ENCODE results near the gene BBS12.

BBS12 gene

DNA sequence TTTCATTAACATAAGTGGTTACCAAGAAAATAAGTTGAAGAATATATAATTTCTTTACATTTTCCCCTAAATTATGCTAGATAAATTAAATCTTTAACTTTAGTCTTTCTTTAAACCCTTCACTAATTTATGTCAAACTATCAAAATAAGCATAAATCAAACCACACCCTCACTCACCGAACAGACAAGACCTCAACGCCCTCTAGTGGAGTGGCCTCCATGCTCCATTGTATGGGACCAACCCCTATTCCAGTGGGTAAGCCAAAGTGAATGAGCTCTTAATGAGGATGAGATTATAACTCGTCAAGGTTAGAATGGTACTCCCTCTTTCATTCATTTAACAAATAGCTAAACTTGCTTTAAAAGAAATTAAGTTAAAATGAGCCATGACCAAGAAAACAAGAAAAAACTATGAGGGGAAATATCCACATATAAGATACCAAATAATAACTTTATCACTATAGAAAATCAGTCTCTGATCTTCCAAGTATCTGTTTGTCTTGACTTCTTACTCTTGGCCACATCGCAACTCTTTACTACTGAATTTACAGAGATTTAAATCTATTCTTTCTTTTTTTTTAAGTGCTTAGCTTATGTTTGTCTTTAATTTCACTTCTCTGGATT lies 15.6 kb upstream of the BBS12 start:
- DNase-seq, result peak; percentile 68 to 70

DNA sequence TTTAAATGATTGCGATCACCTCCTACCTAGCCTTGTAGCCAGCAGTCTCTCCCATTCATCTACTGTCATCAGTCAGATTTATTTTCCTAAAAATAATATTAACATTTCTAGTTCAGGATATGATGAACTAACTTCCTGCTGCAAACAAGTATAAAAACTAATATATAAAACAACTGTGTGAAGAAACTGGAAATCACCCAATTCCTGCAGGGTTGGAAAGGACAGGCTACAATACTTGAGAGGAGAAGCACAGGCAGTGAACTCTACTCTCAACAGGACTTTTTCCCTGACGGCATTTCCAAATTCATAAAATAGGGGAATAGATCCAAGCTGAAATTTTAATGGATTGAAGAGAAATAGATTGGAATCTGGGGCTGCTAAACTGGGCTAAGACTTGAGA lies 14.2 kb upstream of the BBS12 start:
- DNase-seq, result no peak

DNA sequence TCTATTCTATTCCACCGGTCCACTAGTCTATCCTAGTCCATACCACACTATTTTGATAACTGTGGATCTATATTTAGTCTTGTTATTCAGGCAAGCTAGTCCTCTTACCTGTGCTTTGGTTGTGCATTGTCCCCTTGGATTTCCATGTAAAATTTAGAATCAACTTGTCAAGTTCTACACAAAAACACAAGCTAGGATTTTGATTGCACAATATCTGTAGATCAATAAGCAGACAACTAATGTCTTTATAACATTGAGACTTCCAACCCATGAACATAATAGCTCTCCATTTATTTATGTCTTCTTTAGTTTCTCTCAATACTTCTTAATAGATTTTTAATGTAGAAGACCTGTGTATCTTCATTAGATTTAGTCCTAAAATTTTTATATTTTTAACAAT lies 10.2 kb upstream of the BBS12 start:
- DNase-seq, result no peak

DNA sequence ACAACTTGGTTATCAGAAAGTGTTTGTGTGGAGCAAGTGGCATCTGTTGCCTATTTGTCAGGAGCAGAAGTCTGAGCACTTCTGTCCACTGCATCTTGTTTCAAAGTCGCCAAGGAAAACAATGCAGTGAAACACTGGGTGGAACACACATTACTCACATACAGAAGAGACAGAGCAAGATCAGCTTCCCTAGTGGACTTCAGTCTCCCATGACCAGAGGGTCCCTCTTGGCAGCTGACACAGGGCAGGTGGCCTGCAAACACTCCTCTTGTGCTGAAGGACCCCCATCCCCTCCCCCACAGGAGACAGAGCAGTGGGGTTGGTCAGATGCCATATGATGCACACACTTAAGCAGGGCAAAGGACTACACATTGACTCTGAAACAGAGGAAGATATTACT lies 3.6 kb upstream of the BBS12 start:
- no peak for DNase-seq

DNA sequence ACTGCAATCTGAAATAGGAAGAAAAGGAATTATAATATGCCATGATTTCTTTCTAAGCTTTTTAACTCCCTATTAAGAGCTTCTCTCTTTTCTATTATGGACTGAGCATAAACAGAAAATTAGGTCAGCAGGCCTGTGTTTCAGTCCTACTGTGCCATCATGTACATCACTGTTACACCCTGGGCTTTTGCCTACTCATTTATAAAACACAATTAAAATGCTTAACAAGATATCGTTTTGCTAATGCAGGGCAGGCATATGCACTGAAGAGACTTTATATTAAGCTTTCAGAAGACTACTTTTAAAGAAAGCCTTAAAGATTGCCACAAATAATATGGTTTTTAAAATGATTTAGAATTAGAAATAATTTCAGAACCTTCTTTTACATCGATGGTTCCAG lies 828 bp upstream of the BBS12 start:
- DNase-seq, result no peak

DNA sequence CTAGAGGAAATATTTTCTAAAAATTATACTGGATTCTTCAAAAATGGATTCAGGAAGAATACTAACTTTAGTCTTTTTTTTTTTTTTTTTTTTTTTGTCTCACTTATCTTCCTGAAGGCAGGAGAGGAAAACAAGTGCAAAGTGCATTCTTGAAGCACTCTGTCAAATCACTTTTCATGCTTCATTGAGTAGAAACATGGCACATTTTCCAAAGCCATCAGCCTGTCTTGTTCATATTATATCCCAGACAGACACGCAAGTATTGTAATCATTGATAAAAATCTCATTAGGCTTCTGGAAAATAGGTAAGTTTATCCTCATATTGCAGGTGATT lies 1.2 kb downstream of the BBS12 start:
- no peak for DNase-seq

DNA sequence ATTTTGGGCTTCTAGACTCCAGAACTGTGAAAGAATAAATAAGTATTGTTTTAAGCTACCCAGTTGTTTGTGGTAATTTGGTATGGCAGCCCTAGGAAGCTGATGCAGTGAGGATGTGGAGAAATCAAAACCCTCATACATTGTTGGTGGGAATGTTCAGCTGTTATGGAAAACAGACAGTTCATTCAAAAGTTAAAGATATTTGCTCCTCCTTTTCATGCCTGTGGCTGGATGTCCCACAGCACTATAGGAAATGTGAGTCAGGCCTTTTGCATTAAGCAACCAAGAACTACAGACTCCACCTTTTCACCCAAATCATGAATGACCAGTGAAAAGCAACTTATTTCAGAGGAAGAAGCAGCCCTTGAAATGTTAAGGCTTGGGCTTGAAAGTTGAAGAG lies 6.7 kb downstream of the BBS12 start:
- DNase-seq, result no peak

DNA sequence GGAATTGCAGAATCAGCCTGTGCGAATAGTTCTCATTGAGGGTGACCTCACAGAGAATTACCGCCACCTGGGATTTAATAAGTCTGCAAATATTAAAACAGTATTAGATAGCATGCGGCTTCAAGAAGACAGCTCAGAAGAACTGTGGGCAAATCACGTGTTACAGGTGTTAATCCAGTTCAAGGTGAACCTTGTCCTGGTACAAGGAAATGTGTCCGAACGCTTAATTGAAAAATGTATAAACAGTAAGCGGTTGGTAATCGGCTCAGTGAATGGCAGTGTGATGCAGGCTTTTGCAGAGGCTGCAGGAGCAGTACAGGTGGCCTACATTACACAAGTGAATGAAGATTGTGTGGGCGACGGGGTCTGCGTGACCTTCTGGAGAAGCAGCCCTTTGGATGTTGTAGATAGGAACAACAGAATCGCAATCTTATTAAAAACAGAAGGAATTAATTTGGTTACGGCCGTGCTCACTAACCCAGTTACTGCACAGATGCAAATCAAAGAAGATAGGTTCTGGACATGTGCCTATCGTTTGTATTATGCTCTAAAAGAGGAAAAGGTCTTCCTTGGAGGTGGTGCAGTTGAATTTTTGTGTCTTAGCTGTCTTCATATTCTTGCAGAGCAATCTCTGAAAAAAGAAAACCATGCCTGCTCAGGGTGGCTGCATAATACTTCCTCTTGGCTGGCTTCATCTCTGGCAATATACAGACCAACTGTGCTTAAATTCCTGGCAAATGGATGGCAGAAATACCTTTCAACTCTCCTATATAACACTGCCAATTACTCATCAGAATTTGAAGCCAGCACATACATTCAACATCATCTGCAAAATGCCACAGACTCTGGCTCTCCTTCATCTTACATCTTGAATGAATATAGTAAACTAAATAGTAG lies 10.7 kb downstream of the BBS12 start:
- DNase-seq, result no peak

DNA sequence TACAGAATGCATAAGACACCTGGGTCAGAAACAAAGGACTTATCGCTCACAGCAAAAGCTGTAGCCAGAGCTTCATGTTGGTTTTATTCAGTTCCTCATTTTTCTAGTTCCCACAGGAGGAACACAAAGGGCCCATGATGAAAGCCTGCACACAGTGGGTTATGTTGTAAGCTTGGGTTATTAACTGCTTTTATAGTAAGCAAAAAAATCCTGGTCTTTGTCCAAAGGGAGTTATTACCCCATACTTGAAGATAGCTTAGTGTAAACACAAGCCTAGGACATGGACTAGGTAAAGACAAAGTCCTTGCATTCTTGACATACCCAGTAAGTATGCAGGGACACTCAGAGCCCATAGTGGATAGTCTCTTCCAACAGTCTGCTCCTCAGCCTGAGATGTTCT lies 11.7 kb downstream of the BBS12 start:
- DNase-seq, result no peak

DNA sequence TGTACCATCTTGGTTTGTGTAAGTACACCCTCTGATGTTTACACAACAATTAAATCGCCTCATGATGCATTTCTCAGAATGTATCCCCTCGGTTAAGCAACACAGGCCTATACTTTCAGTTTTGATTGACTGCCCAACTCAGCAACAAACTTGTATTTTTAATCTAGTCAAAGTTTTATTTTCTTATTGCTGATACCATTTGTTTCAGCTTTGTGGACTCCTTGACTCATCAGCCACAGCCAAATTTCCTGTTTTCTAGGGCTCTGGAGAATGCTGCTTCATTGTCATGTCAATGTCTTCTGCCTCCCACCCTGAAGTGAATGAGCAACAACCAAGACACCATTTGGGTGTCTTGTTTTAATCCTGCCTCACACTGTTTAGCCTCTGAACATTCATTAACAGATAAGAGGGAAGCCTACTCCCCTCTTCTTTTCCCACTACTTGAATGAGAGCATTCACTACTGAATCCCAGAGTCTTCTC lies 14.0 kb downstream of the BBS12 start:
- DNase-seq, result no peak

DNA sequence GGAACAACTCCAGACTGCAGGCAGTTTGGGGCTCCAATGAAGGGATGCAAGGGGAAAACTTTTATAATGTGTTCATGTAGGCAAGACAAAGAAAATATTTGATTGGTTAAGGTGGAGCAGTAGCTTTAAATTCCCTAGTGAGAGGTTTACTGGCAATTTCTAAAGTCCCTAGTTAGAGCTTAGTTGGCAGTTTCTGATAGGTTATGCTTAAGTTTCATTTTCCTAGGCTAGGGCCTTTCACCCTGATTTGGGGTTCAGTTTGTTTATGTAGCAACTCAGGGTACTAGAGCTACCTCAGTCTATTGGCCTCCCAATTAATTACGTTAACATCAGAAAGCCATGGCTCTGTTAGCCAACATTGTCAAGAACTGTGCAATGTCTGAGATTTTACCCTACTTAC lies 14.6 kb downstream of the BBS12 start:
- no peak for DNase-seq

DNA sequence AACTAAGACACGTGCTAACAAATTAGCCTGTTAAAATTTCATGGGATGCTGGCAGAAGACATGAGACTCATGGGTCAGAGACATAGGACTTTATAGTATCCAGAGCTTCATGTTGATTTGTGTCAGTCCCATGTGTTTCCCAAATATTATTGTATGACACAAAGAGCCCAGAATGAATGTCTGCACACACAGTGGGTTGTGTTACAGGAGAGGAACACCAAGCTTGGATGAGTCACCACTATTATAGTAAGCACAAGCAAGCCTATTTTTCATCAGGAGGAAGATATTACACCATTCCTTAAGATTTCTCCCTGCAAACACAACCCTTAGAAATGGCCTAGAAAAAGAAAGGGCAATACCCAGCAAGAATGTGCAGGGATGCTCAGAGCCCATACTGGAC lies 15.4 kb downstream of the BBS12 start:
- no peak for DNase-seq

DNA sequence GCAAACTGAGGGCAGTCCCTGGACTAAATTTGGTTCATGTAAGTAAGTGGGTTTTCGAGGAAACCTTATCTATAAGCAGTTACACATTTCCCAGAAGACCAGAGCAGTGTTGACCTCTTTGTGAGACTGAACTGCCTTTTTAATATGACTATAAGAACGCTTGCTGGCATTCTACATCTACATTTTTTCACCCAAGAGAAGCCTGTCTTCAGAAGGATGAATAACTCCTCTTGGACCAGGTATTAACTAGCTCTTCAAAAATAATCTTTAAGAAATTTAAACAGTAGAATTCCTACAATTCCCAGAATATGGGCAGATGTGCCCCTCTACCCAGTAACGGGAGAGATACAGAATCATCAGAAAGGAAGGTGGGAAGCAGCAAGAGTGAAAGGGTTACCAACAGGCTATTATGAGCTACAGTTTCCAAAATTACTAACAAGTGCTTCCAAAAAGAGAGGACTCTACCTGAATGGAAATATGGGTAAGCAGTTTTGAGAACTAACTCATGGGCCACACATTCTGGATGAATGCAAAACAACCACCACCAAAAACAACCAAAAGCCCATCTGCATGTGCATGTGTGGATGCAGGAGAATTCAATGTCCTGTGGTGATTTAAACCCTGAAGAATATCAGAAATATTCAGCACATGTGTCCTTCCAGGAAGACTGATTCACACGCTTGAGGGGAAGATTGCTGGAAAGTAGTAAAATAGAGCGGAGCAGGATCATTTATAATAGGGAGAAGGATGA lies 17.4 kb downstream of the BBS12 start:
- DNase-seq, result no peak

DNA sequence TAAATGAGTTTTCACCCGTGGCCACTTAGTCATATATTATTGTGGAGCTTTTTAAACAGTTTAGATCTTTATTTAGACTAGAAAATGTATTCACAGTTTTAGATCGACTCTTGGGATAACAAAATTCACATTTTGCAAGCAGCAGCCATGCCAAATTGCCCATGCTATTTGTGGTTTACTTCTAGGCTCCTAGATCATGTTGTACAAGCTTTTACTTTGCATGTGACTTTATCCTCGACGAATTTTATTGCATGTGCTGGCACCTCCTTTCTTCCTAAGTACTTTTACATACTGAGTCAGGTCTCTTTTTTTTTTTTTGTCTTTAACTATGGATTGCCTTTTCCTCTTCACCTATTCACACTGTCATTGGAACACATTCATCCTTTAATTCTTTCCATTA lies 23.2 kb downstream of the BBS12 start:
- no peak for DNase-seq

DNA sequence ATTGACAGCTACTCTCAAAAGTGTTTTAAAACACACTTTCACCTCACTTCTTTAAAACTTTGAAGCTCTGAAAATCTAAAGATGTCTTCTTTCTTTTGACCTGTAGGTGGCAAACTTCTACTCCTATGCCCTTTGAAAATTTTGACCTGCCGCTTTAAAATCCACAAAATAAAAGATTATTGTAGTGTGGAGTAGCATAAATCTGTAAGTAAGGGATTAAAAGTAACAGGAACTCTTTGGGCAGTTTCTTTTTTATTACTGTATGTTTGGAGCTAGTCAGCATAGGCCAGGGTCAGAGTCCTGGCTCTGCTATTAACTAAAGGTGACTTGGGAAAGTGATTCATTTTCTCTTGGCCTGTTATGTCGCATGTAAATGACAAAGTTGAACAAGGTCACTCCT lies 25.5 kb downstream of the BBS12 start:
- no peak for DNase-seq

DNA sequence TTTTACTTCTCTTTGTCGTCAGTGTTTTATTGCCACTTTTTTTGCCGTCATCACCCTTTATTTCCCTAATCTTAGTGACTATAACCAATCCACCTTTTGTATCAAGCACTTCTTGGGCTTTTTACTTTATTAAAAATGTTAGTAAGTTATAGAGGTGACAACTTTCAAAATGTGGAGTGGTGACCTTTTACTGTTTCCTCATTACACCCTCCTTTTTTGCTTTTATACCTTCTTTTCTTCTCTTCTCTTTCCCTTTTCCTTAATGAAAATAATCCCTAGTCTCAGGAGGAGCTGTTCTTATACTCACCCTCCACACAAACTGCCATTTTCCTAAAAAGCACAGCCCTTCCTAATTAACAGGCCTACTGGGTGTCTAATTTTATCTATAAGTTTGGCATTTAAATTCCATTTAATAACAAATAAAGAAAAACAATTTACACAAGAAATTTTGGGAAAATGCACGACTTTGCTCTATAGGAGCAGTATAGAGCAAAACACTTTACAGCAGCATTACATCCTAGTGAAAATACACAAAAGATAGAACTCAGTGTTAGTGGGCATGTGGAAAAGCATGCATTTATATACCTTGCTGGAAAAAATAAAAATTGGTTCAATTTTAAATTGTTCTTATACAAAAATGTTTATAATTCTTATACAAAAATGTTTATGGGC lies 27.3 kb downstream of the BBS12 start:
- no peak for DNase-seq

DNA sequence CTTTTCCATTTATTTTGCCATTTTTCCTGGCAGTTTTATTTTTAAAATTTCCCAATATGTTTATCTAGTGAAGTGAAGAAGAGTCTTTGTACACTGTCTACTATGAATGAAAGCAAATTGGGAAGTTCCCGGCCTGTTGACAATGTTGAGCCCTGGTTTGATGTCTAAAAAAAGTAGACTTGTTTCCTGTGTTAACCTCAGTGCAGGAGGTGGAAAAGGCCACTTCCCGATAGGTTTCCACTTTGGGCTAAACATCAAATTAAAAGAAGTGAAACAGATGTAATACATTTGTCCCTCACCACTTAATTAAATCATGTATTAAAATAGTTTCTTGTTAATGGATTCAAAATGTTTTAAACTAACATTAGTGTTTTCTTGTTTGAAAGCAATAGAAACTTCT lies 30.0 kb downstream of the BBS12 start:
- DNase-seq, result no peak

DNA sequence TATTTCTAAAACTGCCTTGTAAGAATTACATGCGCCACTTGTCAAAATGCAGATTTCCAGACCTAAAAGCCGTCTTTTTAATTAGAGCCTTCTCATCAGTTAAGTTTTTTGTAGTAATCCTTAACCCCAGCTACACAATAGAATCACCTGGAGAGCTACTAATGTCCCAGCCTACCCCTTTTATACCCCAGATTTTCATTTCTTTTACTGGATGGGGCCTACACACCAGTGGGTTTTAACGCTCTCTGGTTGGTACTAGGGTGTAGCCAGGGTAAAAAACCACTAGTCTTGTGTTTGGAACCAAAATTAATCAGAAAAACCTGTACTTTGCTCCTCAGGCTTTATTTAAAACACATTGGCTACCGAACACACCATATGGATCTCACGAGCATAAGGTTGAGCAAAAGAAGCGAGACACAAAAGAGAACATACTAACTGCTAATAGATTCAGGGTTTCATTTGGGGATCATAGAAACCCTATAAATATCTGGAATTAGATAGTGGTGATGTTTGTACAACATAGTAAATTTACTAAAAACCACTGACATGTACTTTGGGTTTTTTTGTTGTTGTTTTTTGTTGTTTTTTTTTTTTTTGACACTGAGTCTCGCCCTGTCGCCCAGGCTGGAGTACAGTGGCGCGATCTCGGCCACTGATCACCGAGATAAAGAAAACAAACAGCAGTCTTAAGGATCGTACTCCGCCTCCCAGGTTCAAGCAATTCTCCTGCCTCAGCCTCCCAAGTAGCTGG lies 30.6 kb downstream of the BBS12 start:
- DNase-seq, result no peak

DNA sequence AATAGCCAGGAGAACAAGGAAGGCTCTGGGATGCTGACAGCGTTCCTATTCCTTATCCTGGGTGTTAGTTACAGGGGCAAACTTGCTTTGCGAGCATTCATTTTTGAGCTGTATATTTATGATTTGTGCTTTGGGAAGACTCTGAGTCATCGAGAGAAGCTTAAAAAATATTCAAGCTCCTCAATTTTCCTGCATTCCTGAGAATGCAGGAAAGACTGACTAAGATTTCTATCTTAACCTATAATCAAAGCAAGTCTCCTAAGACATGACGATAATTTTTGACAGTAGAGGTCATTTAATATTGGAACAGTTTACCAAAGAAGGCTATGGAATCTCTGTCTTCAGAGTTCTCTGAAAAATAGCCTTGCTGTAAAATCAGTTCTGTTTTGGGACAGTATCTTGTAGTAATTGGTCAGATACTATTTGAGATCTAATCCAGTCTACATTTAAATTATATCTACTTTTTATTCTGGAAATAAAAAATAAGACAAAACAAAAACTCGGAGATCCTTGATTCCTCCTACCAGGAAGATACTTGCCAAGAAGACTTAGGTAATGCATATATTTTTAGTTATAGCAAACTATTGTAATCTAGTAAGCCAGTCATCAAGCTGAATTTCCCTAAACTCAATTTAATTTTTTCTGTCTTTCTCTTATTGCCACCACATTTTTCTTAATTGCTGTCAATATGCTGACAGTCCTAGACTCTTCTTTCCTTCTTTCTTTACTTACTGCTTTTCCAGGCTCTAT lies 31.7 kb downstream of the BBS12 start:
- no peak for DNase-seq

DNA sequence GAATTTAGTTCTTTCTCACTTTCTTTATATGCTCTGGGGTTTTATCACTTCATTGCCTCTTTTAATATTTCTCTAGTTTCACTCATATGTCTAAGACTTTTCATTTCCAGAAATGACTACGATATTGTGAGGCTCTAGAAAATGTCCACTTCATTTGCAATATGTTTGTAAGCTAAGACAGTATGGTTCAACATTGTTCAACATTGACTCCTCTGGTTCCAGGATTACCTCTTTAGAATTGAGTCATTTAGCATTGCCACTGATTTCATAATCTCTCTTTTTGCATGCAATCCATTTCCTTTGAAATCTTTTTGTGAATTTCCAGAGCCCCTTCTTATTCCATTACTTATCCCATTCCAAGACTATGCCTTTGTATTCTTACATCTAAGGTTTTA lies 32.3 kb downstream of the BBS12 start:
- no peak for DNase-seq

DNA sequence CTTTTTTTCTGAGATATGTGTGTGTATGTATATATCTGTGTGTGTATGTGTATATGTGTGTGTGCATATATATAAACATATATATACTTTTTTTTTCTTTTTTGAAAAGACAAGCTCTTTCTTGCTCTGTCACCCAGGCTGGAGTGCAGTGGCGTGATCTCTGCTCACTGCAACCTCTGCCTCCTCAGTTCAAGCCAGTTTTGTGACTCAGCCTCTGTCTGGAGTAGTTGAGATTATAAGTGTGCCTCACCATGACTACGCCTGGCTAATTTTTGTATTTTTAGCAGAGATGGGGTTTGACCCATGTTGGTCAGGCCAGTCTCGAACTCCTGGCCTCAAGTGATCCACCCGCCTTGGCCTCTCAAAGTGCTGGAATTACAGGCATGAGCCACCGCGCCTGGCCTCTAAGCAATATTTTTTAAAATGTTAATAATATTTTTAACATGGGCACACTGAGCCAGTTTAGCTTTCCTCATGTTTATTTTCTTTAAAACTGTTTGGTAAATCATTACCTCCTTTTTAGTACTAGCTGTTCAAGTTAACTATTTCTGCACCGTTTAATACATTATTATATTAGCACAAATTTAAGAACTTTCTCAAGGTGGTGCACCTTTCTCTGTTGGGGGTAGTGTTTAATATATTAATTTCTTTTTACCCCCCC lies 33.3 kb downstream of the BBS12 start:
- no peak for DNase-seq

All from stimulated activated CD4-positive, alpha-beta T cell treated with anti-CD3 and anti-CD28 coated beads, Interleukin-4, amount 100 ng/mL, for 4 hours (primary cell).